Mesothelial cell of epicardium (in vitro differentiated cells): ENCODE measurements around the gene DMD. TPM values are rescaled to one million over a fixed set of nuclear protein-coding genes. Genes with fewer than 3 reads are reported as not detected.
A peak's percentile ranks its signal among the peaks of the same experiment; 100 is the strongest.

ENCODE experiments used
- DNase-seq, 2 experiments: peaks; one replicate each; pipeline ENCODE4 v3.0.0; 2021; ENCODE audit warnings: low spot score in 2 of 2; ENCODE audit not compliant: unreplicated experiment in 2 of 2
- H3K27ac Mint-ChIP-seq: 2 replicates; pipeline ENCODE4 v1.8.0; 2021; ENCODE audit warnings: mixed read lengths
- H3K27me3 Mint-ChIP-seq: 2 replicates; pipeline ENCODE4 v1.8.0; 2021; ENCODE audit warnings: low read depth, mixed read lengths
- H3K36me3 Mint-ChIP-seq: 2 replicates; pipeline ENCODE4 v1.8.0; 2021; ENCODE audit warnings: mixed read lengths
- H3K4me1 Mint-ChIP-seq: 2 replicates; pipeline ENCODE4 v1.8.0; 2021; ENCODE audit warnings: mixed read lengths
- H3K4me3 Mint-ChIP-seq: 2 replicates; pipeline ENCODE4 v1.8.0; 2021; ENCODE audit warnings: mild to moderate bottlenecking, moderate library complexity, mixed read lengths
- H3K9me3 Mint-ChIP-seq: 2 replicates; pipeline ENCODE4 v1.8.0; 2021; ENCODE audit warnings: mixed read lengths
- total RNA-seq: library from RNA; stranded (reverse); gene quantifications from 3 replicates; pipeline ENCODE4 v1.2.1, GENCODE V29; 2021
- TF ChIP-seq, protein P1 (sequence below): fragments of 200-600 bp; sonication (generic); IDR thresholded peaks from one replicate; pipeline ENCODE4 v1.5.0; 2021; ENCODE audit warnings: antibody characterized with exemption; ENCODE audit not compliant: unreplicated experiment

The DMD gene
- total RNA-seq, result 76.4 to 96.0 TPM (median 79.4 TPM) in 3 replicates

DNA sequence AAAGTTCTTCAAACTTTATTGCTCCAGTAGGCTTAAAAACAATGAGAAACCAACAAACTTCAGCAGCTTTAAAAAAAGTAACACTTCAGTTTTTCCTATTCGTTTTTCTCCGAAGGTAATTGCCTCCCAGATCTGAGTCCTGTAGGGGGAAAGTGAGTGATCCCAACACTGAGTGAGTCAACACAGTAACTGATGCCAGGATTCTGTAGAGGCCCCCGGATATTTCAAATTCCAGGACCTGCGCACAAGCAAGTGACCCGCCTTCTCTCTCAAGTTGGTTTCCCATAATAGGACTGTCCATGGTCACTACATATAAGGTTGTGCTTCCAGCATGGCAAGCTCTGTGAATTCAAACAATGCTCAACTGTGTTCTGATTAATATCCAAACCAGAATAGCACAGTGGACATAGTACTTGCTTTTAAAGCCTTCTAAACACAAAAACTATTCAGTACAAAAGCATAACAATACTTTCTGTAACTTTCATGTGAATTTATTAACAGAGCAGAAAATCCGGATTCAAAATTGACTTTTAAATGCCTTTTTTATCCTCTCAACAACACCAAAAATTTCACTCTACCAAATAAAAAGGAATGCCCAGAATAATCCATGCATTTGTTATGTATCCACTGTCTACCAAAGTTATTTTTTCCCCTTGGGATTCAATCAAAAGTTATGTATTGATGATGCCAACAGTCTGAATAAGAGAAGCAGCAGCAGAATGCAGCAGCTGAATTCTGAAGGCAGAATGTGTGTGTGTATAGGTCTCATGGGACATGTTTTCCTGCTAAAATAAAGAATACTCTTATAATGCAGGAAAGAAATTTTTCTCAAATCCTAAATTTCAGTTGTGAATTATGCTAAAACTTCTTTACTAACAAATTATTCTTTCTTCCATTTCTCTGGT lies at the start of gene DMD:
Gene DMD (minus strand): TSS at position 194 of the 905 bp plus-strand sequence. CDS start 237 bp downstream, outside the sequence.
- DNase-seq, result peak; percentile 17 to 63
- peak within 1 kb of the TSS; percentile 84 for H3K4me3 Mint-ChIP-seq
- peak within 1 kb of the TSS; percentile 97 for H3K27ac Mint-ChIP-seq
- peaks cover 11% of the 10 kb centered on the region for H3K9me3 Mint-ChIP-seq
- peaks cover 10% of the 10 kb centered on the region for H3K36me3 Mint-ChIP-seq
- peaks cover 36% of the 10 kb centered on the region for H3K4me1 Mint-ChIP-seq
- TF ChIP-seq, protein P1, sequence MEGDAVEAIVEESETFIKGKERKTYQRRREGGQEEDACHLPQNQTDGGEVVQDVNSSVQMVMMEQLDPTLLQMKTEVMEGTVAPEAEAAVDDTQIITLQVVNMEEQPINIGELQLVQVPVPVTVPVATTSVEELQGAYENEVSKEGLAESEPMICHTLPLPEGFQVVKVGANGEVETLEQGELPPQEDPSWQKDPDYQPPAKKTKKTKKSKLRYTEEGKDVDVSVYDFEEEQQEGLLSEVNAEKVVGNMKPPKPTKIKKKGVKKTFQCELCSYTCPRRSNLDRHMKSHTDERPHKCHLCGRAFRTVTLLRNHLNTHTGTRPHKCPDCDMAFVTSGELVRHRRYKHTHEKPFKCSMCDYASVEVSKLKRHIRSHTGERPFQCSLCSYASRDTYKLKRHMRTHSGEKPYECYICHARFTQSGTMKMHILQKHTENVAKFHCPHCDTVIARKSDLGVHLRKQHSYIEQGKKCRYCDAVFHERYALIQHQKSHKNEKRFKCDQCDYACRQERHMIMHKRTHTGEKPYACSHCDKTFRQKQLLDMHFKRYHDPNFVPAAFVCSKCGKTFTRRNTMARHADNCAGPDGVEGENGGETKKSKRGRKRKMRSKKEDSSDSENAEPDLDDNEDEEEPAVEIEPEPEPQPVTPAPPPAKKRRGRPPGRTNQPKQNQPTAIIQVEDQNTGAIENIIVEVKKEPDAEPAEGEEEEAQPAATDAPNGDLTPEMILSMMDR, result no peak
- H3K27me3 Mint-ChIP-seq, result no peaks in the 10 kb centered on the region

- H3K9me3 Mint-ChIP-seq, result no peaks in the 10 kb centered on the region
- no peaks in the 10 kb centered on the region for H3K36me3 Mint-ChIP-seq
- no peak for DNase-seq
- TF ChIP-seq, protein P1, result no peak
- no peaks in the 10 kb centered on the region for H3K27me3 Mint-ChIP-seq
- no peak overlapping the region for H3K4me3 Mint-ChIP-seq
- peaks cover 15% of the 10 kb centered on the region for H3K4me1 Mint-ChIP-seq
- peak overlapping the region; percentile 68 for H3K27ac Mint-ChIP-seq
Observed at GRCh38 chrX:33252306-33252825, 41.0 kb upstream of the DMD start.

DNA sequence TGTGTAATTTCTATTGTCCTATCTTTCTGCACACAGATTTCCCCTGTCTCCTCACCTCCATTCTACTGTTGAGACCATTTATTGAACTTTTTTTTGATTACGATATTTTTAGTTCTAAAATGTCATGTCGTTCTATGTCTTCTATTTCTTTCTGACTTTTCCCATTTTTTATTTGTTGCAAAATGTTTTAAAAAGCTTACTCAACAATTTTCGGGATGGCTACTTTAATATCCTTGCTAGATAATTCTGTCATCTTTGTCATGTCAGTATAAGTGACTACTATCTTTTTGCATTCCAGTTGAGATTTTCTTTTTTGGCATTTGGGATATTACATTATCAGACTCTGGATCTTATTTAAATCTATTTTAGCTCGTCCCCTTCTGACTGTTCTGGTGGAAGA lies 7.5 kb upstream of the DMD start:
- no peak overlapping the region for H3K27ac Mint-ChIP-seq
- no peak overlapping the region for H3K4me3 Mint-ChIP-seq
- no peaks in the 10 kb centered on the region for H3K27me3 Mint-ChIP-seq
- peaks cover 4% of the 10 kb centered on the region for H3K4me1 Mint-ChIP-seq
- no peak for DNase-seq
- H3K36me3 Mint-ChIP-seq, result peaks cover 11% of the 10 kb centered on the region
- peaks cover 25% of the 10 kb centered on the region for H3K9me3 Mint-ChIP-seq
- TF ChIP-seq, protein P1, result no peak

DNA sequence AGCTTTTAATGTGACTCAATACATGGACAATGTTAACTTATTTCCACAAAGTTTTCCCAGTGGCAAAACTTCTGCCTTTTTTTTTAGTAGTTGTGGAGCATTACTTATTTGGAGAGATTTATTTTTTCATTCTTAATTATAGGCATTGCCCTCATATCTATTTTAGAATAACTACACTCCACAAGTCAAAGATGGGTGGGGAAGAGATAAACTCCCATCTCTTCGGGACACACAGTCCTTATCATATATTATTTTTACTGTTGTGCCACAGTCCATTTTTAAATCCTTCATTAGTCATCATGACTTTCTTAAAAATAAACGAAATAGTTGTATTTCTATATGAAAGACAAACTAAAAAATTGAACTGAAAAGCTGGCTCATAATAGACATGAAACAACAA lies 1.2 kb downstream of the DMD start:
- peaks cover under 1% of the 10 kb centered on the region for H3K9me3 Mint-ChIP-seq
- TF ChIP-seq, protein P1, result no peak
- peak overlapping the region; percentile 93 for H3K27ac Mint-ChIP-seq
- peak overlapping the region; percentile 84 for H3K4me3 Mint-ChIP-seq
- H3K36me3 Mint-ChIP-seq, result no peaks in the 10 kb centered on the region
- H3K4me1 Mint-ChIP-seq, result peaks cover 47% of the 10 kb centered on the region
- H3K27me3 Mint-ChIP-seq, result no peaks in the 10 kb centered on the region
- DNase-seq, result no peak

- H3K4me3 Mint-ChIP-seq, result peak overlapping the region; percentile 24
- TF ChIP-seq, protein P1, result no peak
- peak overlapping the region; percentile 64 for H3K27ac Mint-ChIP-seq
- H3K36me3 Mint-ChIP-seq, result no peaks in the 10 kb centered on the region
- DNase-seq, result no peak
- H3K27me3 Mint-ChIP-seq, result no peaks in the 10 kb centered on the region
- H3K4me1 Mint-ChIP-seq, result peaks cover 55% of the 10 kb centered on the region
- no peaks in the 10 kb centered on the region for H3K9me3 Mint-ChIP-seq
Observed at GRCh38 chrX:33207056-33207455, 4.3 kb downstream of the DMD start.
